Esophagus (tissue), 2 donors: ENCODE results near the gene ABCC10. TPM values are rescaled to one million over a fixed set of nuclear protein-coding genes. Genes with fewer than 3 reads are reported as not detected.
"Not testable (repeated sequence)": the region's sequence is repeated elsewhere in the genome, so short reads cannot be mapped to it uniquely, and the experiment has no call there.

Source experiments
- H3K27ac ChIP-seq, 2 donors: one replicate each; pipeline ENCODE4 v1.5.1; 2013; ENCODE audit warnings: low read depth in 2 of 2, mild to moderate bottlenecking in 2 of 2, inconsistent platforms in 1 of 2, low read length in 1 of 2, moderate library complexity in 1 of 2
- H3K27me3 ChIP-seq, 2 donors: one replicate each; pipeline ENCODE4 v1.6.1; 2013; ENCODE audit warnings: low read length in 2 of 2, control low read depth in 1 of 2, mild to moderate bottlenecking in 1 of 2; ENCODE audit not compliant: insufficient read depth in 2 of 2, control insufficient read depth in 1 of 2
- H3K36me3 ChIP-seq, 2 donors: one replicate each; pipeline ENCODE4 v1.6.1; 2013; ENCODE audit warnings: low read length in 1 of 2; ENCODE audit not compliant: control insufficient read depth in 2 of 2, insufficient read depth in 2 of 2
- H3K4me1 ChIP-seq, 2 donors: one replicate each; pipeline ENCODE4 v1.6.1; 2013; ENCODE audit warnings: low read length in 1 of 2; ENCODE audit not compliant: control insufficient read depth in 2 of 2, insufficient read depth in 2 of 2
- H3K4me3 ChIP-seq, 2 donors: one replicate each; pipeline ENCODE4 v1.5.1; 2013; ENCODE audit warnings: low read length in 2 of 2, mild to moderate bottlenecking in 2 of 2, low read depth in 1 of 2, moderate library complexity in 1 of 2
- H3K9me3 ChIP-seq, 2 donors: one replicate each; pipeline ENCODE4 v1.6.1; 2013; ENCODE audit warnings: mild to moderate bottlenecking in 2 of 2, low read depth in 1 of 2, low read length in 1 of 2, moderate library complexity in 1 of 2; ENCODE audit not compliant: control insufficient read depth in 2 of 2, insufficient read depth in 1 of 2
- WGBS, 2 donors: extraction: QIAGEN DNeasy Blood & Tissue Kit; methylation state at CpG; one replicate each; pipeline ENCODE4 v1.1.7; 2013; 5-methylcytosine and 5-hydroxymethylcytosine counted together
- polyA plus RNA-seq, 2 donors: library from polyadenylated mRNA; stranded (reverse); fragments of 200-250 nt; gene quantifications; one replicate each; pipeline ENCODE4 v1.2.3, GENCODE V29; 2013
- donor health status: healthy with polysubstance abuse.
- donor health status: Bipolar disorder and iron deficiency.

Gene ABCC10
- polyA plus RNA-seq = 10 to 100 TPM; 13.3 to 40.6 TPM

DNA sequence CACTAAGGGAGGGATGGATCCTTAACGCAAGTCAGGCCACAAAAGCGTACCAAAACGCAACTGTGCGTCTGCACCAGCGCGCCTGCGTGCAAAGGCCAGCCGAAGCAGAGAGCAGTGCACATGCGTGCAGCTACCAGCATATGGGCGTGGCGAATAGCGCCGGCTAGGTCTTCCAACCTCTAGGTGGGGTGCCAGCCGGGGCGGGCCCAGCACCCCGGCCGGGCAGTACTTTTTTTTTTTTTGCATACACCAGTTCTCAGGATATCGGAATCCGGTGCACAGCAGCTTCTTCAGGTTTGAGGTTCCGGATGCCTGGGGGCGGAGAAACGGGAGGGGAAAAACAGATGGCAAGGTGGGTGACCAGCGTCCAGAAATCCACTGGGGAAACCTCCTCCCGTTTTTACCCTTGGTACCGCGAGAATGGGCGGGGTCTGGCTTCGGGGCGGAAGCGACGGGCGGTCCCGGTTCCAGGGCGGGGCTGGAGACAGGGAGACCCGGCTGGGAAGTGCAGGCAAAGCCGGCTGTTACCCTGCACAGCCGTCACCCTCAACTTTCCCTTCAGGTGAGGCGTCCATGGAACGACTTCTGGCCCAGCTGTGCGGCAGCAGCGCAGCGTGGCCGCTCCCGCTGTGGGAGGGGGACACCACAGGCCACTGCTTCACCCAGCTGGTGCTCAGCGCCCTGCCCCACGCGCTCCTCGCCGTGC lies at the start of gene ABCC10:
Gene ABCC10, plus strand, starts transcription at position 136 of the 706 bp plus-strand sequence. Its CDS starts 438 bp downstream, at position 574.
- peaks cover 0 to 7% of the 10 kb centered on the region in 2 donors for H3K36me3 ChIP-seq
- peaks cover 0 to 6% of the 10 kb centered on the region in 2 donors for H3K4me1 ChIP-seq
- H3K9me3 ChIP-seq = no peaks in the 10 kb centered on the region
- 0% methylated on average over 45 to 49 of the region's 49 CpGs for WGBS, 2 donors
- peak within 1 kb of the TSS; percentile 83 to 98 for H3K27ac ChIP-seq
- no peaks in the 10 kb centered on the region for H3K27me3 ChIP-seq
- peak within 1 kb of the TSS; percentile 71 to 87 for H3K4me3 ChIP-seq

DNA sequence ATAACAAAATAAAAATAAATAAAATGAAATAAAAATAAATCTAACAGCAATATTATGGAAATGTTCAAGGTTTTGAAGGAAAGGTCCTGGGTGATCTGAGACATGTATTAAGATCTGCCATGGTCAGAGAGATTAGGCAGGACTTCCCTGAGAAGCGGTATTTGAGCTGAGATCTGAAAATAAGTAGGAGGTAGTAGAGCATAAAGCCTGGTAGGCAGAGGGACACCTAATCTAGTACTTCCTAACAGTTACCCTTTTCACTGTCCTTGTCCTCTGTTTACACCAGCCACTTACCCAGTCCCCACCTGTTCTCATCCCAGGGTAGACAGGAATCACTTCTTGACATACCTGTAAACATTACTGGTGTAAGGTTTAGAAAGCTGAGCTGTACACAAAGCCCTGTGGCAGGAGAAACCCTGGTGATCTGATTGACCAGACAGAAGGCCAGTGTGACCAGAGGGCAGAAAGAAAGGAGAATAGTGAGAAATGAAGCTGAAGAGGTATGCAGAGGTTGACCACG lies 49.6 kb upstream of the ABCC10 start:
- no peaks in the 10 kb centered on the region for H3K9me3 ChIP-seq
- no peaks in the 10 kb centered on the region for H3K27me3 ChIP-seq
- H3K4me1 ChIP-seq = no peaks in the 10 kb centered on the region
- H3K4me3 ChIP-seq = no peak overlapping the region
- H3K36me3 ChIP-seq = no peaks in the 10 kb centered on the region
- 77 to 88% methylated on average over 2 of the region's 2 CpGs for WGBS, 2 donors
- H3K27ac ChIP-seq = no peak overlapping the region

- Histone ChIP-seq H3K4me1 (no peaks in the 10 kb centered on the region), H3K4me3 (no peak overlapping the region), H3K27ac (no peak overlapping the region), H3K36me3 (no peaks in the 10 kb centered on the region), H3K9me3 (no peaks in the 10 kb centered on the region), H3K27me3 (no peaks in the 10 kb centered on the region)
- 50 to 57% methylated on average over 3 of the region's 3 CpGs for WGBS, 2 donors
Measured at GRCh38 chr6:43378631-43379030, 48.7 kb upstream of the ABCC10 start.

DNA sequence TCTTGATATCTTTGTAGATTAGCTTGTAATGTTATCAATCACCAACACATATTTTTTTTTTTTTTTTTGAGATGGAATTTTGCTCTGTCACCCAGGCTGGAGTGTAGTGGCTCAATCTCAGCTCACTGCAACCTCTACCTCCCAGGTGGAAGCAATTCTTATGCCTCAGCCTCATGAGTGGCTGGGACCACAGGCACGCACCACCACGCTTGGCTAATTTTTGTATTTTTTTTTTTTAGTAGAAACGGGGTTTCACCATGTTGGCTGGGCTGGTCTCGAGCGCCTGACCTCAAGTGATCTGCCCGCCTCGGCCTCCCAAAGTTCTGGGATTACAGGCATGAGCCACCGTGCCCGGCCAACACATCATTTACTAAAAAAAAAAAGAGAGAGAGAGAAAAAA lies 46.5 kb upstream of the ABCC10 start:
- H3K27me3 ChIP-seq, H3K9me3 ChIP-seq, H3K4me3 ChIP-seq, H3K27ac ChIP-seq, H3K36me3 ChIP-seq, H3K4me1 ChIP-seq: not testable (repeated sequence)
- 86 to 89% methylated on average over 9 of the region's 9 CpGs for WGBS, 2 donors

DNA sequence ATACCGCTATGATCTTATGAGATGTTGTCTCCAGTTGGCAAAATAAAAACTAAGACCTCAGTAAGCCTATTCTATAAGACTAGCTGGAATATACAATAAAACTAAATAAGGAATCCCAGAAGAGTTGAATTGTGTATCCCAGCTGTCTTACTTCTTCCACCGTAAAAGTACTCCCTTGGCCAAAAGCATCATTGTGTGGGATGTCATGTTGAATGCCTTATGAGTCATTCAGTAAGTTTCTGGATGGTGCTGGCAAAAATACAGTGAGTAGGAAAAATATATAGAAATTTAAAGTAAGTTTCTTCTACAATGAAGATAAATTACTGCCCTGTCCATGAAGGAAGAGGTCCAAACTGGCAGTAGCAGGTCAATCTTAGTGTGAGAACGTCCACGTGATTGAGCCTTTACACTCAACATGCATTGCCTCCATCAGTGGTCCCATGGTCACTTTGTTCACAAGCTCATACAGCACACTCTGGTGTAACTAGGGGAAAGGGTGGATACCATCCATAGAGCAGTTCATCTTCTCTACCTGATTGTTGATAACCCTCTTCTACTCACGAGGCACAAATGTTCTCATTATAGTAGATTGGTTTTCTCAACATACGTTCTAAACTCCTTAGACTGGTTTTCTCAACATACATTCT lies 44.2 kb upstream of the ABCC10 start:
- no peaks in the 10 kb centered on the region for H3K9me3 ChIP-seq
- no peaks in the 10 kb centered on the region for H3K27me3 ChIP-seq
- no peaks in the 10 kb centered on the region for H3K36me3 ChIP-seq
- WGBS, 2 donors = 73 to 77% methylated on average over 6 of the region's 6 CpGs
- H3K4me1 ChIP-seq = no peaks in the 10 kb centered on the region
- H3K27ac ChIP-seq = no peak overlapping the region
- no peak overlapping the region for H3K4me3 ChIP-seq

- Histone ChIP-seq H3K4me3 (no peak overlapping the region), H3K27me3 (no peaks in the 10 kb centered on the region), H3K4me1 (no peaks in the 10 kb centered on the region), H3K27ac (no peak overlapping the region), H3K36me3 (no peaks in the 10 kb centered on the region), H3K9me3 (no peaks in the 10 kb centered on the region)
- 26 to 34% methylated on average over 1 of the region's 1 CpG for WGBS, 2 donors
Measured at GRCh38 chr6:43386492-43386891, 40.8 kb upstream of the ABCC10 start.

DNA sequence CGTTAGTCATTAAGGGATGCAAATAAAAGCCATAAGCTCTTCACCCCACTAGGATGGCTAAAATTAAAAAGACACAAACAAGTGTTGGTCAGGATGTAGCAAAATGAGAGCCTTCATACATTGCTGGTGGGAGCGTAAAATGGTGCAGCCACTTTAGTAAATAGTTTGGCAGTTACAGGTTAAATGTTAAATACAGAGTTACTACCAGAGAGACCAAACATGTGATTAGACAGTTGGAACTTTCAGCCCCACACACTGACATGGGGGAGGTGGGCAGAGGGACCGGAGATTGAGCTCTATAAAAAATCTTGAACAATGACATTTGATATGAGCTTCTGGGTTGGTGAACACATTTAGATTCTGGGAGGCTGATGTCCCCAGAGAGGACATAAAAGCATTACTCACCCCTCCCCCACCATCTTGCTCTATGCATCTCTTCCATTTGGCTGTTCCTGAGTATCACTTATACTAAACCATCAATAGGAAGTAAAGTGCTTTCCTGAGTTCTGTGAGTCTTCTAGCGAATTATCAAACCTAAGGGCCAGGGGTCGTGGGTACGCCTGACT lies 37.5 kb upstream of the ABCC10 start:
- Histone ChIP-seq H3K9me3 (no peaks in the 10 kb centered on the region), H3K4me1 (no peaks in the 10 kb centered on the region), H3K36me3 (no peaks in the 10 kb centered on the region), H3K27ac (no peak overlapping the region), H3K4me3 (no peak overlapping the region), H3K27me3 (no peaks in the 10 kb centered on the region)
- 88 to 90% methylated on average over 6 of the region's 6 CpGs for WGBS, 2 donors

- H3K4me3 ChIP-seq, H3K27ac ChIP-seq, H3K27me3 ChIP-seq, H3K9me3 ChIP-seq, H3K4me1 ChIP-seq, H3K36me3 ChIP-seq: not testable (repeated sequence)
- 81 to 83% methylated on average over 10 of the region's 10 CpGs for WGBS, 2 donors
Measured at GRCh38 chr6:43390753-43391439, 36.4 kb upstream of the ABCC10 start.

- Histone ChIP-seq H3K9me3 (no peaks in the 10 kb centered on the region), H3K4me3 (no peak overlapping the region), H3K27ac (no peak overlapping the region), H3K36me3 (no peaks in the 10 kb centered on the region), H3K4me1 (peaks cover 0 to 4% of the 10 kb centered on the region in 2 donors), H3K27me3 (no peaks in the 10 kb centered on the region)
- WGBS, 2 donors = 67 to 73% methylated on average over 13 of the region's 13 CpGs
Measured at GRCh38 chr6:43391440-43392031, 35.8 kb upstream of the ABCC10 start.
